Vagina (tissue), 2 donors: ENCODE data around the gene CAPN14. TPM values are rescaled to one million over a fixed set of nuclear protein-coding genes. Genes with fewer than 3 reads are reported as not detected.
A peak's percentile ranks its signal among the peaks of the same experiment; 100 is the strongest.

Source experiments
- DNase-seq, 2 donors: peaks; one replicate each; pipeline ENCODE4 v3.0.0-alpha.2; 2017; ENCODE audit errors: extremely low spot score in 2 of 2
- H3K27ac ChIP-seq: fragments of 200-600 bp; sonication (generic); one replicate; pipeline ENCODE4 v1.5.1; 2019
- H3K27me3 ChIP-seq: fragments of 200-600 bp; sonication (generic); one replicate; pipeline ENCODE4 v1.5.1; 2019
- H3K36me3 ChIP-seq, 2 donors: fragments of 200-600 bp; sonication (generic); one replicate each; pipeline ENCODE4 v1.5.1; 2017 to 2019
- H3K4me1 ChIP-seq: fragments of 200-600 bp; sonication (generic); one replicate; pipeline ENCODE4 v1.5.1; 2019
- H3K4me3 ChIP-seq, 2 donors: fragments of 200-600 bp; sonication (generic); 1 replicate in 1 of 2; 2 replicates in 1 of 2; pipeline ENCODE4 v1.5.1; 2016 to 2019
- H3K9me3 ChIP-seq: fragments of 200-600 bp; sonication (generic); one replicate; pipeline ENCODE4 v1.5.1; 2019
- POLR2A ChIP-seq, 2 donors: fragments of 450-650 bp; IDR thresholded peaks; one replicate each; pipeline ENCODE4 v1.6.1; 2017; ENCODE audit warnings: antibody characterized with exemption in 2 of 2, mild to moderate bottlenecking in 2 of 2, moderate library complexity in 2 of 2
- POLR2AphosphoS5 ChIP-seq, 2 donors: sonication (generic); formaldehyde crosslinking; IDR thresholded peaks; one replicate each; pipeline ENCODE4 v1.9.0; 2017; ENCODE audit warnings: antibody characterized with exemption in 2 of 2, mild to moderate bottlenecking in 2 of 2, low read depth in 1 of 2; ENCODE audit not compliant: insufficient read depth in 1 of 2
- intact Hi-C: fragments of 100-400 bp; cut with DNase I; formaldehyde crosslinking; loops from one replicate; pipeline ENCODE4 v1.15.1; 2023
- small RNA-seq: library from RNA; depleted of rRNA; stranded (forward); fragments of <200 nt; gene quantifications from one replicate; pipeline ENCODE3, GENCODE V24; 2016
- total RNA-seq: library from RNA; depleted of rRNA; stranded (reverse); fragments of >200 nt; gene quantifications from one replicate; pipeline ENCODE4 v1.2.3, GENCODE V29; 2016
- TF ChIP-seq, protein P1 (sequence below), 3 experiments: fragments of 450-650 bp in 2 of 3; fragments of 200-600 bp in 1 of 3; sonication (generic) in 1 of 3; IDR thresholded peaks; one replicate each; pipeline ENCODE4 v1.5.1; 2017 to 2019; ENCODE audit warnings: antibody characterized with exemption in 3 of 3, mild to moderate bottlenecking in 2 of 3, moderate library complexity in 2 of 3

Gene CAPN14
- total RNA-seq, 1 donor from 2014 or later = 4.7 TPM

DNA sequence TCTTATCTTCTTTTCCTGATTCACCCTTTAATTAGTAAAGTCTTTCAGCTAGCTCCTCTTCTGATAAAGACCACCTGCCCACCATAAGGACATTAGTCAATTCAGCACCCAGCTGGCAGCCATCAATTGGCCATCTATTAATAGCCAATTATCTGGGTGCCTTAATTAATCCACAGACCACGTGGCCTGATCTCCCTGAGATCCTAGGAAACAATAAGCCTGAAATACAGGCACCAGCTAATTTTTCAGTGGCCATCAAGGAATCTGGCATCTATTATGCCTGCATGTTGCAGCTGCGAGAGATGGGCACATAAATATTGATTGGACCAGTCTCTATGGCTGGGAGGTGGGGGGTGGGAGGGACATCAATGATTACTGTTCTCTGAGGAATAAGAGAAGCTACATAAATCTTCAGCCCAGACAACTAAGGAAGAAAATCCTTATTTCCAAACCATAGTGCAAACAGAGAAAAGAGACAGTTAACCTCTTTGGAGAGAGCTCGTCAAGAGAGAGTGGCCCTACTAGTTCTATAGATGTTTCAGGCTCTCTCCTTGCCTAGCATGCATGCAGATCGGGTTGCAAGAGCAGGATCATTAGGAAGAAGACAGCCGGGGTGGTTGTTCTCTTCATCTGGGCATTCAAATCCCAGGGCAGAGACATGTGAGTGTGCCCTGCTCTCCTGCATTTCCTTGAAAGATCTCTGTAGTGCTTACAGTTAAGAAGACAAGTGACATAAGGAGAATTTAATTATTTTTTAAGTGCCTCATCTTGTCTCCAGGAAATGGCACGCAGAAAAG, 87.7 kb downstream of the CAPN14 start:
- no peak overlapping the region for H3K4me3 ChIP-seq
- no peak for TF ChIP-seq POLR2A (IDR thresholded peaks at IDR 0.05)
- TF ChIP-seq, protein P1, sequence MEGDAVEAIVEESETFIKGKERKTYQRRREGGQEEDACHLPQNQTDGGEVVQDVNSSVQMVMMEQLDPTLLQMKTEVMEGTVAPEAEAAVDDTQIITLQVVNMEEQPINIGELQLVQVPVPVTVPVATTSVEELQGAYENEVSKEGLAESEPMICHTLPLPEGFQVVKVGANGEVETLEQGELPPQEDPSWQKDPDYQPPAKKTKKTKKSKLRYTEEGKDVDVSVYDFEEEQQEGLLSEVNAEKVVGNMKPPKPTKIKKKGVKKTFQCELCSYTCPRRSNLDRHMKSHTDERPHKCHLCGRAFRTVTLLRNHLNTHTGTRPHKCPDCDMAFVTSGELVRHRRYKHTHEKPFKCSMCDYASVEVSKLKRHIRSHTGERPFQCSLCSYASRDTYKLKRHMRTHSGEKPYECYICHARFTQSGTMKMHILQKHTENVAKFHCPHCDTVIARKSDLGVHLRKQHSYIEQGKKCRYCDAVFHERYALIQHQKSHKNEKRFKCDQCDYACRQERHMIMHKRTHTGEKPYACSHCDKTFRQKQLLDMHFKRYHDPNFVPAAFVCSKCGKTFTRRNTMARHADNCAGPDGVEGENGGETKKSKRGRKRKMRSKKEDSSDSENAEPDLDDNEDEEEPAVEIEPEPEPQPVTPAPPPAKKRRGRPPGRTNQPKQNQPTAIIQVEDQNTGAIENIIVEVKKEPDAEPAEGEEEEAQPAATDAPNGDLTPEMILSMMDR (IDR thresholded peaks at IDR 0.05) = no peak
- TF ChIP-seq POLR2AphosphoS5 (IDR thresholded peaks at IDR 0.05; ENCODE audit: insufficient read depth in 1 of 2, low read depth in 1 of 2) = no peak
- H3K9me3 ChIP-seq = no peaks in the 10 kb centered on the region
- no peaks in the 10 kb centered on the region for H3K4me1 ChIP-seq
- intact Hi-C loops = no loop called here
- no peaks in the 10 kb centered on the region for H3K27me3 ChIP-seq
- H3K27ac ChIP-seq = no peak overlapping the region
- H3K36me3 ChIP-seq = no peaks in the 10 kb centered on the region
- peak in 1 of 2 donors; percentile 64 for DNase-seq

DNA sequence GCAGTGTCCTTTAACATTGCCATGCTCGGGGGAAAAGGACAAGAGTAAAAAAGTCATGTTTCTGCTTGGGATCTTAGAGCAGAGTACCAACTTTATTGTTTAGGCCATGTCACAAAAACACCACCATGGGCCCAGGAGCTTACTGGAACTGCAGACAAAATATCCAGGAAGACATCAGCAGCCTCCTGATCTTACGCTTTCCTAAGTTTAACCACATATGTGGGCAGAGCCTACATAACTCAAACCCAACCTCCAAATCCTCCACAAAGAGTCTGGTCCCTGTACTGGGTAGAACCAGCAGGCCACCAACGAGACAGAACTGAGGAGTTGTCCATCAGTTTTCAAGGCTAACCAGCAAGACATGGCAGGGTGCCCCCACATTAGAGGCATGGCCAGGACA, 89.4 kb downstream of the CAPN14 start:
- intact Hi-C loops = no loop called here
- H3K4me1 ChIP-seq = no peaks in the 10 kb centered on the region
- no peak overlapping the region for H3K4me3 ChIP-seq
- H3K36me3 ChIP-seq = no peaks in the 10 kb centered on the region
- no peaks in the 10 kb centered on the region for H3K9me3 ChIP-seq
- peak in 1 of 2 donors; percentile 28 for DNase-seq
- TF ChIP-seq, protein P1 (IDR thresholded peaks at IDR 0.05) = no peak
- no peak for TF ChIP-seq POLR2A (IDR thresholded peaks at IDR 0.05)
- no peak for TF ChIP-seq POLR2AphosphoS5 (IDR thresholded peaks at IDR 0.05; ENCODE audit: insufficient read depth in 1 of 2, low read depth in 1 of 2)
- no peak overlapping the region for H3K27ac ChIP-seq
- H3K27me3 ChIP-seq = no peaks in the 10 kb centered on the region

DNA sequence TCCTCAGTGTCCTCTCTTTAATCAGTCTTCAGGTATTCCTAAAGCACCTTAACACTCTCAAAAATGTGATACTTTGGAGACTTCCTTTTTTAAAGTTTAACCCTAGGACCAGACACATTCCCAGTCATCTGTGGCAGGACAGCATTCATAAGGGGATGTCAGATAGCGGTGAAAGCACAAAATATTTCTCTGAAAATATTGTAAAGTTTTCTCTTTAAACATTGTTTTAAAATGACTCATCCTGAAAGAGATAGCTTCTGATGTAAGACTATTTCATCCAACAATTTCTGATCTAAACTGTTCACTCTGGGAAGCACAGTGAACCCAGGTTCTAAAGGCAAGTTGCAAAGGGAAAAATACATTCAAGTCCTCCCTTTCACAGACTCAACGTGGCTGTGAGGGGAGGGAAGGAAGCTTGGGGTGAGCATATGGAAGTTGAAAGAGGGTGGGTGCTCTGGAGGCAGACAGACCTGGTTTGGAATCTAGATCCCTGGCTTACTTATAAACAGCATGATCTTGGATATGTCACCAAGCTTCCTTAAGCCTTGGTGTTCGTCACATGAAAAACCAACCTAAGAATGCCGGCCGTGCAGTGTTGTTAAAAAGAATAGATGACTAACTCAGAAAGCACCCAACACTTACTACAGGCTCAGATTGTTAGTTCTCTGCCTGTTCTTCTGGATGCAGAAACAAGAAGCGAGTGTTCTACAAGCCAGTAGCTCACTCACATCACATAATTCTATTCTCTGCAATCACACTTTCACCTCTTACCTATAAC, 91.2 kb downstream of the CAPN14 start:
- H3K9me3 ChIP-seq = no peaks in the 10 kb centered on the region
- H3K4me1 ChIP-seq = no peaks in the 10 kb centered on the region
- no peak overlapping the region for H3K27ac ChIP-seq
- intact Hi-C loops = no loop called here
- H3K36me3 ChIP-seq = no peaks in the 10 kb centered on the region
- DNase-seq = no peak
- H3K4me3 ChIP-seq = no peak overlapping the region
- TF ChIP-seq, protein P1 (IDR thresholded peaks at IDR 0.05) = no peak
- TF ChIP-seq POLR2A (IDR thresholded peaks at IDR 0.05) = no peak
- TF ChIP-seq POLR2AphosphoS5 (IDR thresholded peaks at IDR 0.05; ENCODE audit: insufficient read depth in 1 of 2, low read depth in 1 of 2) = no peak
- no peaks in the 10 kb centered on the region for H3K27me3 ChIP-seq

DNA sequence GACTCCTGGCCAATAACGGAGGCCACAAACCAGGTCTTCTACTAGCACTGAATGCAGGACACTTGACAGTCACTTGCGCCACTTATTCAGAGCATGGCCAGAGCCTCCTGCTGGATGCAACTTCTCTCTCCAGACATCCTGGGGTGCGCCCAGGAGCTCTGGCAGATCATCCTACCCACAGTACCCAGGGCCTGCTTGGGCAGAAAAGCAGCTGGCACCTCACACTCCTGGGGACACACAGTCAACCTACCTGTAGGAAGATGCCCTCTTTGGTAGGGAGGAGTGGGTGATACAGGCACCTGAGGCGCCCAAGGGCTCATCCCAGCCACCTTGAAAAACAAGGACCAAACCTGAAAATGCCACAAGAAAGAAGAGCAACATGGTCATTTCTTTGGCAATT, 92.4 kb downstream of the CAPN14 start:
- Histone ChIP-seq H3K4me1 (no peaks in the 10 kb centered on the region), H3K4me3 (no peak overlapping the region), H3K36me3 (no peaks in the 10 kb centered on the region), H3K27ac (no peak overlapping the region), H3K27me3 (no peaks in the 10 kb centered on the region), H3K9me3 (no peaks in the 10 kb centered on the region)
- TF ChIP-seq, protein P1 (IDR thresholded peaks at IDR 0.05) = no peak
- TF ChIP-seq POLR2AphosphoS5 (IDR thresholded peaks at IDR 0.05; ENCODE audit: insufficient read depth in 1 of 2, low read depth in 1 of 2) = no peak
- no peak for TF ChIP-seq POLR2A (IDR thresholded peaks at IDR 0.05)
- intact Hi-C loops = no loop called here
- peak in 1 of 2 donors; percentile 74 for DNase-seq

Small RNAs within 50 kb of the gene (small RNA-seq; reads per million reads assigned to genes)
- gene RNA5SP90 = not detected

Other genes starting within 250 kb of the CAPN14 start
- gene GALNT14, start 79.1 kb downstream of the CAPN14 start, total RNA-seq = 1.7 TPM
- gene EHD3, start 16.6 kb upstream of the CAPN14 start, total RNA-seq = 10.3 TPM
- 0.49 TPM for gene XDH, start 197.2 kb upstream of the CAPN14 start, total RNA-seq